NCI-H1694 treated with DMSO at 0.1 percent for 48 hours (cell line): ENCODE data around the gene EXOC4.

Experiments
- DNase-seq: peaks from one replicate; lab custom pipeline; 2025; lab: John Stamatoyannopoulos, UW

Gene EXOC4

GRCh38 chr7:134037991-134038390, 785.1 kb downstream of the EXOC4 start:
- DNase-seq = no peak

- no peak for DNase-seq
These were observed 788.1 kb downstream of the EXOC4 start for GRCh38 chr7:134040988-134041387.

- no peak for DNase-seq
These were observed 788.6 kb downstream of the EXOC4 start for GRCh38 chr7:134041477-134041876.

GRCh38 chr7:134042307-134042706, 789.4 kb downstream of the EXOC4 start:
- DNase-seq = no peak

GRCh38 chr7:134044682-134045081, 791.8 kb downstream of the EXOC4 start:
- DNase-seq = no peak

GRCh38 chr7:134045716-134046115, 792.8 kb downstream of the EXOC4 start:
- DNase-seq = no peak

- no peak for DNase-seq
These were observed 793.8 kb downstream of the EXOC4 start for GRCh38 chr7:134046594-134047128.

- DNase-seq = no peak
These were observed 794.8 kb downstream of the EXOC4 start for GRCh38 chr7:134047675-134048074.

GRCh38 chr7:134048166-134048565, 795.3 kb downstream of the EXOC4 start:
- no peak for DNase-seq

GRCh38 chr7:134051020-134051419, 798.1 kb downstream of the EXOC4 start:
- DNase-seq = no peak

- no peak for DNase-seq
These were observed 803.9 kb downstream of the EXOC4 start for GRCh38 chr7:134056816-134057215.

GRCh38 chr7:134058521-134058920, 805.6 kb downstream of the EXOC4 start:
- no peak for DNase-seq

GRCh38 chr7:134058980-134059379, 806.1 kb downstream of the EXOC4 start:
- no peak for DNase-seq

- no peak for DNase-seq
These were observed 807.0 kb downstream of the EXOC4 start for GRCh38 chr7:134059921-134060320.

- no peak for DNase-seq
These were observed 808.0 kb downstream of the EXOC4 start for GRCh38 chr7:134060874-134061273.

- no peak for DNase-seq
These were observed 809.6 kb downstream of the EXOC4 start for GRCh38 chr7:134062460-134062859.

- DNase-seq = no peak
These were observed 812.5 kb downstream of the EXOC4 start for GRCh38 chr7:134065415-134065814.

- no peak for DNase-seq
These were observed 814.3 kb downstream of the EXOC4 start for GRCh38 chr7:134067164-134067563.

GRCh38 chr7:134068670-134069069, 815.8 kb downstream of the EXOC4 start:
- no peak for DNase-seq

GRCh38 chr7:134069187-134069586, 816.3 kb downstream of the EXOC4 start:
- DNase-seq = no peak

- no peak for DNase-seq
These were observed 817.8 kb downstream of the EXOC4 start for GRCh38 chr7:134070673-134071072.

- DNase-seq = no peak
These were observed 818.8 kb downstream of the EXOC4 start for GRCh38 chr7:134071355-134072331.

GRCh38 chr7:134073276-134073675, 820.4 kb downstream of the EXOC4 start:
- DNase-seq = no peak
